Left lung (tissue), 10 donors: ENCODE data around the gene ZNF14. TPM values are rescaled to one million over a fixed set of nuclear protein-coding genes. Genes with fewer than 3 reads are reported as not detected.
"Not testable (repeated sequence)": the region's sequence is repeated elsewhere in the genome, so short reads cannot be mapped to it uniquely, and the experiment has no call there.

Source experiments
- ATAC-seq: fragments of 200-7000 bp; cut with Tn5 transposase; one replicate; pipeline ENCODE4 v1.9.1; 2020; ENCODE audit warnings: moderate library complexity
- DNase-seq, 4 donors: peaks; one replicate each; pipeline ENCODE4 v3.0.0-alpha.2; 2013 to 2020
- H3K27ac ChIP-seq, 2 donors: fragments of 200-600 bp; sonication (generic) in 1 of 2; one replicate each; pipeline versions ENCODE4 v1.5.0 to v1.8.0; 2020 to 2021
- H3K27me3 ChIP-seq, 2 donors: fragments of 200-600 bp; sonication (generic) in 1 of 2; one replicate each; pipeline versions ENCODE4 v1.5.0 to v1.8.0; 2020 to 2021
- H3K36me3 ChIP-seq, 2 donors: fragments of 200-600 bp; sonication (generic) in 1 of 2; one replicate each; pipeline versions ENCODE4 v1.5.0 to v1.8.0; 2020 to 2021
- H3K4me1 ChIP-seq, 2 donors: fragments of 200-600 bp; one replicate each; pipeline ENCODE4 v1.8.0; 2021
- H3K4me3 ChIP-seq, 2 donors: fragments of 200-600 bp; sonication (generic) in 1 of 2; one replicate each; pipeline versions ENCODE4 v1.5.0 to v1.8.0; 2020 to 2021; ENCODE audit warnings: mild to moderate bottlenecking in 1 of 2
- H3K9me3 ChIP-seq, 2 donors: fragments of 200-600 bp; sonication (generic) in 1 of 2; one replicate each; pipeline versions ENCODE4 v1.5.0 to v1.8.0; 2020 to 2021
- intact Hi-C, 2 donors: fragments of 100-400 bp; cut with DNase I; formaldehyde crosslinking; loops; one replicate each; pipeline versions ENCODE4 v1.11.2 to v1.14.2; 2022
- polyA plus RNA-seq, 6 donors: library from polyadenylated mRNA; unstranded; fragments of 120-200 nt; gene quantifications; one replicate each; pipeline ENCODE4 v1.2.1, GENCODE V29; 2013; ENCODE audit not compliant: insufficient read length in 6 of 6
- total RNA-seq, 2 donors: library from RNA; stranded (reverse); fragmentation: NEBNext Ultra II Directional; extraction: Animal tissue kit (Norgen Biotek cat#: 25700); gene quantifications; one replicate each; pipeline ENCODE4 v1.2.1, GENCODE V29; 2021
- TF ChIP-seq, protein P1 (sequence below), 2 donors: fragments of 200-600 bp; sonication (generic) in 1 of 2; IDR thresholded peaks; one replicate each; pipeline versions ENCODE4 v1.5.0 to v1.8.0; 2021; ENCODE audit warnings: antibody characterized with exemption in 2 of 2
- donor health status: DM: no; HTN: yes; CAD: no.
- donor health status: DM: no; HTN: no; CAD: no.

ZNF14 gene
- total and polyA plus RNA-seq, 8 donors: 4.7 to 15.3 (median 12.1) TPM

GRCh38 chr19:19668230-19669012 lies 64.5 kb downstream of the ZNF14 start, which contains the start of gene ZNF101:
Gene ZNF101 (plus strand): TSS chr19:19668839. CDS start chr19:19668964, 125 bp downstream.
- Histone ChIP-seq H3K4me1 (peaks cover 10 to 31% of the 10 kb centered on the region in 2 donors), H3K9me3 (peaks cover 0 to 4% of the 10 kb centered on the region in 2 donors), H3K36me3 (peaks cover 0 to 14% of the 10 kb centered on the region in 2 donors), H3K27me3 (no peaks in the 10 kb centered on the region), H3K27ac (peak within 1 kb of the TSS; percentile 82 to 95), H3K4me3 (peak within 1 kb of the TSS; percentile 90)
- peak; percentile 86 for ATAC-seq
- intact Hi-C loops: no loop called here
- peak; percentile 87 to 96 (median 94) for DNase-seq
- TF ChIP-seq, protein P1, sequence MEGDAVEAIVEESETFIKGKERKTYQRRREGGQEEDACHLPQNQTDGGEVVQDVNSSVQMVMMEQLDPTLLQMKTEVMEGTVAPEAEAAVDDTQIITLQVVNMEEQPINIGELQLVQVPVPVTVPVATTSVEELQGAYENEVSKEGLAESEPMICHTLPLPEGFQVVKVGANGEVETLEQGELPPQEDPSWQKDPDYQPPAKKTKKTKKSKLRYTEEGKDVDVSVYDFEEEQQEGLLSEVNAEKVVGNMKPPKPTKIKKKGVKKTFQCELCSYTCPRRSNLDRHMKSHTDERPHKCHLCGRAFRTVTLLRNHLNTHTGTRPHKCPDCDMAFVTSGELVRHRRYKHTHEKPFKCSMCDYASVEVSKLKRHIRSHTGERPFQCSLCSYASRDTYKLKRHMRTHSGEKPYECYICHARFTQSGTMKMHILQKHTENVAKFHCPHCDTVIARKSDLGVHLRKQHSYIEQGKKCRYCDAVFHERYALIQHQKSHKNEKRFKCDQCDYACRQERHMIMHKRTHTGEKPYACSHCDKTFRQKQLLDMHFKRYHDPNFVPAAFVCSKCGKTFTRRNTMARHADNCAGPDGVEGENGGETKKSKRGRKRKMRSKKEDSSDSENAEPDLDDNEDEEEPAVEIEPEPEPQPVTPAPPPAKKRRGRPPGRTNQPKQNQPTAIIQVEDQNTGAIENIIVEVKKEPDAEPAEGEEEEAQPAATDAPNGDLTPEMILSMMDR (IDR thresholded peaks at IDR 0.05): no peak

DNA sequence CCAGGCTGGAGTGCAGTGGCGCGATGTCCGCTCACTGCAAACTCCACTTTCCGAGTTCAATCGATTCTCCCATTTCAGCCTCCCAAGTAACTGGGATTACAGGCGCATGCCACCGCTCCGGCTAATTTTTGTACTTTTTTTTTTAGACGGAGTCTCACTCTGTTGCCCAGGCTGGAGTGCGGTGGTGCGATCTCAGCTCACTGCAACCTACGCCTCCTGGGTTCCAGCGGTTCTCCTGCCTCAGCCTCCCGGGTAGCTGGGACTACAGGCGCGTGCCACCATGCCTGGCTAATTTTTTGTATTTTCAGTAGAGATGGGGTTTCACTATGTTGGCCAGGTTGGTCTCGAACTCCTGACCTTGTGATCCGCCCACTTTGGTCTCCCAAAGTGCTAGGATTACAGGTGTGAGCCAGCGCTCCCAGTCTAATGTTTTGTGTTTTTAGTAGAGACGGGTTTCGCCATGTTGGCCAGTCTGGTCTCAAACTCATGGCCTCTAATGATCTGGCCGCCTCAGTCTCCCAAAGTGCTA lies 67.4 kb downstream of the ZNF14 start:
- H3K27me3 ChIP-seq, ATAC-seq, H3K4me3 ChIP-seq, H3K27ac ChIP-seq, intact Hi-C loops, H3K36me3 ChIP-seq, DNase-seq, H3K9me3 ChIP-seq: not testable (repeated sequence)
- peaks cover 22 to 55% of the 10 kb centered on the region in 2 donors for H3K4me1 ChIP-seq

DNA sequence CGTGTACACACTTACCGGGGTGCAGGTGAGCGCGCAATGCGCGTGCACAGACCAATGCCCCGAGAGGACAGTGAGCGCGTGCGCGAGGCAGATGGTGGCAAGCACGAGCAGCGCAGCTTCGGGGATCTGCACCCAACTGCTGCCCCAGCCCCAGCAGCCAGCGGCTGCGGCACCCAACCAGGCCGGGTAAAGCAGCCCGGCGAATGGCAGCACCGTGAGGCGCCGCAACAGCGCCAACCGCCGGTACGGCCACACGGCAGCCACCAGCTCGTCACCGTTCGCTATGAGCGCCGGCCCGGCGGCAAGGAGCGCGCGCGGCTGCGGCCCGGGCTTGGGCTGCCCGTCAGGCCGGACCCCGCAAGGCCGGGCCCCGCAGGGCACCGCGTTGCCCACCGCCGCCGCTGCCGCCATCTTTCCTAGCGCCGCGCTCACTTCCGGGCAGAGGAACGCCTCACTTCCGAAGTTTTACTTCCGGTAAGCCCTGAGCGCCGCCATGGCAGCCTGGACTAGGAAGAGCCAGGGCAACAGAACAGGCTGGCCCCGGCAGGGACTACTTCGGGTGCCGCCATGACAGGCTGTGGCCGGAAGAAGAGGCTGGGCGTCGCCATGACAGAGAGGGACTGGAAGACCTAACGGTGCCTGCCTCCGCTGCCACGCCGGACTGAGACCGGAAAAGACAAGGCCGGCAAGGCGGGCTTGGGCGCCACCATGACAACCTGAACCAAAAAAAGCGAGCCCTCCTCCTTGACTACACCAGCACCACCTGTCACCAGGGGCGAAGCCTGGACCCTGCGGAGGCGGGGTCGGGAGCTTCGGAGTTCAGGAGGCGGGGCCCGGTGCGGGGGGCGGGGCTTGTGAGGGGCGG lies 69.4 kb downstream of the ZNF14 start, which contains the start of gene ATP13A1:
Gene ATP13A1 (minus strand): TSS at position 421 of the 865 bp plus-strand sequence. CDS start 10 bp downstream, at position 411.
- Histone ChIP-seq H3K4me3 (peak within 1 kb of the TSS; percentile 95 to 96), H3K27ac (peak within 1 kb of the TSS; percentile 88 to 97), H3K9me3 (no peaks in the 10 kb centered on the region), H3K27me3 (no peaks in the 10 kb centered on the region), H3K4me1 (peaks cover 12 to 41% of the 10 kb centered on the region in 2 donors), H3K36me3 (peaks cover 0 to 15% of the 10 kb centered on the region in 2 donors)
- ATAC-seq: peak; percentile 94
- DNase-seq: peak; percentile 97 to 99 (median 98)
- TF ChIP-seq, protein P1 (IDR thresholded peaks at IDR 0.05): peak in 1 of 2 donors; percentile 15
- intact Hi-C loops: no loop called here

DNA sequence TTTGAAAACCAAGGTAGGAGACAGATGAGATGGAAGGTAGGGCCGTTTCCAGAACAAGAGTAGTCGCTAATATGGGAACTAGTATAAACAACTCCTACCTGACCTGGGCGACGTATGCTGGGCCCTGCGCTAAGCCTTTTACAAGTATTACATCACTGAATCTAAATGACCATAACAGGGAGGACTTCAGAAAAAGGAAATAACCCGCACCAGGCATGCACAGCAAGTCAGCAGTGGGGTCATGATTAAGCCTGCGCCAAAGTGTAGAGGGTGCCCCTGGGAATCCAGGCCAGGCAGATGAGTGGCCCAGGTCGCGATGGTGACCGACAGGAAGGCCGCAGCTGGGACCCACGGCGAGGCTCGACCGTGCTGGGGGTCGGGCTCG lies 70.0 kb downstream of the ZNF14 start:
- TF ChIP-seq, protein P1 (IDR thresholded peaks at IDR 0.05): no peak
- Histone ChIP-seq H3K9me3 (no peaks in the 10 kb centered on the region), H3K4me3 (peak overlapping the region; percentile 95 to 96), H3K27ac (peak overlapping the region; percentile 88 to 97), H3K27me3 (no peaks in the 10 kb centered on the region), H3K36me3 (peaks cover 0 to 21% of the 10 kb centered on the region in 2 donors), H3K4me1 (peaks cover 12 to 36% of the 10 kb centered on the region in 2 donors)
- intact Hi-C loops: no loop called here
- no peak for DNase-seq
- no peak for ATAC-seq

DNA sequence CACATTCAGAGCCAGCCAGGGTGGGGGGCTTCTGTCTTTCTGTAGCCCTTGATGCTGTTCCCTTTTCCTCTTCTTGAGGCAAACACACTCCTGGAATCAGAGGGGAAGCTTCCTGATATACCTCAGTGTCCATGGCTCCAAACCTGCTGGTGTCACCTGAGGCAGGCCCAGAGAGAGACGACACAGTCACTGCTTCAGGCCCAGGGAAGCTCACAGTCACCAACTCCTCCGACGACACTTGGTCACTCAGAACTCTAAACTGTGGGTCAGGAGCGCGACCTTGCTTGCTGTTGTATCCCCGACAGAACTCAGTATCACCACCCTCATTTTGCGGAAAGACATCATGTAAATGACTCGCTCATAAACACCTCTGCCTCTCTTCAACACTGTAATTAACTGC lies 70.6 kb downstream of the ZNF14 start:
- ATAC-seq: no peak
- peak in 1 of 4 donors; percentile 8 for DNase-seq
- H3K27ac ChIP-seq: peak overlapping the region in 1 of 2 donors; percentile 45
- TF ChIP-seq, protein P1 (IDR thresholded peaks at IDR 0.05): no peak
- intact Hi-C loops: no loop called here
- no peaks in the 10 kb centered on the region for H3K27me3 ChIP-seq
- H3K36me3 ChIP-seq: peaks cover 0 to 27% of the 10 kb centered on the region in 2 donors
- H3K4me3 ChIP-seq: peak overlapping the region; percentile 95 to 96
- H3K4me1 ChIP-seq: peaks cover 12 to 31% of the 10 kb centered on the region in 2 donors
- no peaks in the 10 kb centered on the region for H3K9me3 ChIP-seq
